Thyroid gland (tissue), 4 donors: ENCODE results near the gene ADGRF1. TPM values are rescaled to one million over a fixed set of nuclear protein-coding genes. Genes with fewer than 3 reads are reported as not detected.
"Not testable (repeated sequence)": the region's sequence is repeated elsewhere in the genome, so short reads cannot be mapped to it uniquely, and the experiment has no call there.

Experiments used
- DNase-seq, 2 donors: peaks; one replicate each; pipeline ENCODE4 v3.0.0-alpha.2; 2019
- H3K27ac ChIP-seq, 3 donors: fragments of 200-600 bp; sonication (generic); 1 replicate in 2 of 3; 2 replicates in 1 of 3; pipeline ENCODE4 v1.5.1; 2016 to 2019; ENCODE audit warnings: mild to moderate bottlenecking in 1 of 3, moderate library complexity in 1 of 3
- H3K27me3 ChIP-seq: fragments of 200-600 bp; sonication (generic); one replicate; pipeline ENCODE4 v1.5.1; 2019
- H3K36me3 ChIP-seq, 2 donors: fragments of 200-600 bp; sonication (generic); one replicate each; pipeline ENCODE4 v1.5.1; 2016 to 2019
- H3K4me1 ChIP-seq, 2 donors: fragments of 200-600 bp; sonication (generic); one replicate each; pipeline ENCODE4 v1.5.1; 2017 to 2019
- H3K4me3 ChIP-seq, 3 donors: fragments of 200-600 bp; sonication (generic); replicated peaks in 1 of 3; 1 replicate in 2 of 3; 2 replicates in 1 of 3; pipeline ENCODE4 v1.5.1; 2016; ENCODE audit warnings: mild to moderate bottlenecking in 1 of 3
- H3K9me3 ChIP-seq: fragments of 200-600 bp; sonication (generic); one replicate; pipeline ENCODE4 v1.5.1; 2017
- CTCF ChIP-seq, 6 experiments: fragments of 200-600 bp in 3 of 6; fragments of 450-650 bp in 3 of 6; sonication (generic) in 3 of 6; IDR thresholded peaks; one replicate each; pipeline ENCODE4 v1.5.1; 2016 to 2019; ENCODE audit warnings: antibody characterized with exemption in 6 of 6, mild to moderate bottlenecking in 2 of 6, inconsistent platforms in 1 of 6, moderate library complexity in 1 of 6
- POLR2A ChIP-seq, 2 donors: fragments of 450-650 bp; IDR thresholded peaks; one replicate each; pipeline ENCODE4 v1.6.1; 2017; ENCODE audit warnings: antibody characterized with exemption in 2 of 2, mild to moderate bottlenecking in 2 of 2, moderate library complexity in 1 of 2
- WGBS, 2 donors: methylation state at CpG; one replicate each; pipeline ENCODE4 v1.1.5; 2017; 5-methylcytosine and 5-hydroxymethylcytosine counted together
- intact Hi-C: fragments of 100-400 bp; cut with DNase I; formaldehyde crosslinking; loops from one replicate; pipeline ENCODE4 v1.15.1; 2023
- total RNA-seq, 4 donors: library from RNA; depleted of rRNA; stranded (reverse); fragments of >200 nt; gene quantifications; one replicate each; pipeline ENCODE4 v1.2.3, GENCODE V29; 2016

ADGRF1 gene
- total RNA-seq, 4 donors from 2014 or later = 15.1 to 36.2 (median 19.3) TPM

GRCh38 chr6:47056832-47057231 lies 14.7 kb upstream of the ADGRF1 start:
- H3K27me3 ChIP-seq = no peaks in the 10 kb centered on the region
- H3K27ac ChIP-seq = no peak overlapping the region
- WGBS, 2 donors = 92 to 95% methylated on average over 2 of the region's 2 CpGs
- no peak for TF ChIP-seq POLR2A (IDR thresholded peaks at IDR 0.05)
- no peak for TF ChIP-seq CTCF (IDR thresholded peaks at IDR 0.05)
- no peaks in the 10 kb centered on the region for H3K4me1 ChIP-seq
- no peak for DNase-seq
- no peaks in the 10 kb centered on the region for H3K9me3 ChIP-seq
- intact Hi-C loops = no loop called here
- no peaks in the 10 kb centered on the region for H3K36me3 ChIP-seq
- no peak overlapping the region for H3K4me3 ChIP-seq

GRCh38 chr6:47054302-47054701 lies 12.2 kb upstream of the ADGRF1 start:
- H3K4me3 ChIP-seq, H3K36me3 ChIP-seq, H3K27ac ChIP-seq, H3K27me3 ChIP-seq, H3K9me3 ChIP-seq, DNase-seq, H3K4me1 ChIP-seq, intact Hi-C loops: not testable (repeated sequence)
- 95 to 98% methylated on average over 2 of the region's 2 CpGs for WGBS, 2 donors

DNA sequence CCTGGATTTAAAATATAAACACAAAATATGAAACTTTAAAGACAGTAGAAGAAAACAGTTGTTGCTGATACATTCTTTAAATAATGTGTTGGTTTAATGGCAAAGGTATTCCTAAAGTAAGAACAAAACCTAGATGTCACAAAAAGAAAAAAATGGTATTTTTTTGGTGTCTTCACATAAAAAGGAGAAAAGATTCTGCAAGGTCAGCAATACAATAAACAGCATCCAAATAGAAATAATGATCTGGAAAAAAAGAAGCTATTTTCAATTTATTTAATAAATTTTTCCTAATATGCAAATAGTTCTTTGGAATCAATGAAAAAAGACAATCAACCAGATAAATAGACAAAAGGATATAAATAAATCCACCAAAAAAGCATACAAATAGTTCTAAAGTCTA lies 6.5 kb upstream of the ADGRF1 start:
- TF ChIP-seq CTCF (IDR thresholded peaks at IDR 0.05) (no peak), POLR2A (IDR thresholded peaks at IDR 0.05) (no peak)
- Histone ChIP-seq H3K9me3 (no peaks in the 10 kb centered on the region), H3K4me3 (no peak overlapping the region), H3K36me3 (no peaks in the 10 kb centered on the region), H3K27me3 (no peaks in the 10 kb centered on the region), H3K4me1 (peaks cover 9 to 21% of the 10 kb centered on the region in 2 donors), H3K27ac (no peak overlapping the region)
- no peak for DNase-seq
- intact Hi-C loops = loop anchor here (5.0 to 10.0 kb wide), 2 partner anchors 54 to 201 kb away; no protein-coding TSS in a partner anchor

DNA sequence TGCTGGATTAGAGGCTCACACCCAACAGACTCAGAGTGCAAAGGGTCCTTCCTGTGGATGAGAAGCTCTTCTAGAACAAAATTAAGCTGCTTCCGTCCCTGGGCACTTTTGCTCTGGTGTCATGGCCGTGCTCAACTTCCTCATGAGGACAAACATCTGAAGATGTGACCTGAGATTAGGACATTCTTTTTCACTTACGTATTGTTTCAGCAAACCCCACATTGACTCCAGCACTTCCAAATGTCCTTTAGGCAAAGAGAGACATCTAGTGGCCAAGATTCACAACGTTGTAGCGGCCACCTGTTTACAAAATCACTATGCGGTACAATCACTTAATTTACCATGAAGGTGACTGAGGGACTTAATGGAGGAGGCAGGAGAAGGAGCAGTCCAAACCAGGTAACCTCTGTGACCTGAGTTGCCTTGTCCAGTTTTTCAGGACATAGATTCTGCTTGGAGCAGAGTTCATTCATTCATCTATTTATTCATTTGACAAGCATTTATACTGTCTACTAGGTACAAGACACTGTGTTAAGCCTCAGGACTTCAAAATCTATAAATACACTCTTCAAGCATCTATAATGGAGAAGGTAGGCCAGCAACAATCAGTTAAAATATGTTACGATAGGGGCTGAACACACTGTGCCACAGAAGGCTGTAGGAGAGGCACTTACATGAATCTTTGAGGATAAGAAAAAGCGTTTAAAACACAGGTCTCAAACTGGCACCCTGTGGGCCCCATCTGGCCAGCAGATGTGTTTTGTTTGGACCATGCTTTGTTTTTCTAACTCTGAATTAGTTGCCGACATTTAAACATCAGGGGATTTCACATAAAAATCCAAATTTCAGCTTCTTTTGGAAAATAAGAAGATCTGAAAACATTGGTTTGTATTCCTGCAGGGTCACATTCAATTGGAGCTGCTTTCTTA lies 5.6 kb upstream of the ADGRF1 start:
- Histone ChIP-seq H3K4me3 (no peak overlapping the region), H3K9me3 (no peaks in the 10 kb centered on the region), H3K4me1 (peaks cover 9 to 24% of the 10 kb centered on the region in 2 donors), H3K27ac (peak overlapping the region in 2 of 3 donors; percentile 39 to 50), H3K27me3 (no peaks in the 10 kb centered on the region), H3K36me3 (no peaks in the 10 kb centered on the region)
- TF ChIP-seq POLR2A (IDR thresholded peaks at IDR 0.05) = no peak
- peak; percentile 32 to 94 (median 81) for TF ChIP-seq CTCF (IDR thresholded peaks at IDR 0.05)
- intact Hi-C loops = loop anchor here (5.0 to 10.0 kb wide), 2 partner anchors 53 to 200 kb away; no protein-coding TSS in a partner anchor
- 10 to 18% methylated on average over 9 of the region's 9 CpGs for WGBS, 2 donors
- DNase-seq = peak; percentile 53 to 54

DNA sequence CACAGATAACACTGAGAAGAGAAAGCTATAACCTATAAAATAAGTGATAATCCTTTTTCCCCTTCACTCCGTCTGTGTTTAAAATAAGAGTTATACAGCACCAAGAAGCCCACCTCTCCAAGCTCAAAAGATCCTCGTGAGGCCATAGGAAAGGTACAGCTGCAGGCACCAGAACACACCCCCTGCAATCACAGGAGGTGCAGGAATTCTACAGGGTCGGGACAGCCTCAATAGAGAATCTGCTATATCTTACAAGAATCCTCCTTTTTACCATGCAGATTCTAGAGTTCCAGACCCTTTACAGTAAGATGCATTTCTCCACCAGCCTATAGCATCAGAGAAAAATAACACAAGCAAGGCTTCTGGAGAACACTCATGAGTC lies 5.0 kb upstream of the ADGRF1 start:
- H3K4me3 ChIP-seq = no peak overlapping the region
- TF ChIP-seq CTCF (IDR thresholded peaks at IDR 0.05) = no peak
- TF ChIP-seq POLR2A (IDR thresholded peaks at IDR 0.05) = no peak
- H3K27ac ChIP-seq = peak overlapping the region in 2 of 3 donors; percentile 39 to 50
- H3K9me3 ChIP-seq = no peaks in the 10 kb centered on the region
- peaks cover 9 to 29% of the 10 kb centered on the region in 2 donors for H3K4me1 ChIP-seq
- no peaks in the 10 kb centered on the region for H3K27me3 ChIP-seq
- DNase-seq = no peak
- no peaks in the 10 kb centered on the region for H3K36me3 ChIP-seq
- WGBS, 2 donors = 63 to 75% methylated on average over 3 of the region's 3 CpGs
- intact Hi-C loops = loop anchor here (5.0 to 10.0 kb wide), 2 partner anchors 52 to 200 kb away; no protein-coding TSS in a partner anchor
